RWPE2 (cell line): ENCODE results near the gene MCF2L.

Experiments
- ATAC-seq: fragments of 200-7000 bp; cut with Tn5 transposase; 3 replicates; pipeline ENCODE4 v1.9.1; 2021; ENCODE audit warnings: low read depth
- DNase-seq: peaks from one replicate; pipeline ENCODE4 v3.0.0-alpha.2; 2020; ENCODE audit warnings: low spot score
- H3K27ac ChIP-seq: fragments of 450-650 bp; 2 replicates; pipeline ENCODE4 v1.5.1; 2017; ENCODE audit warnings: mild to moderate bottlenecking; ENCODE audit not compliant: poor library complexity, severe bottlenecking
- H3K27me3 ChIP-seq: fragments of 250-450 bp; sonication (Bioruptor Pico); 2 replicates; pipeline ENCODE4 v1.5.1; 2021; ENCODE audit warnings: mild to moderate bottlenecking, moderate library complexity; ENCODE audit not compliant: insufficient read depth, poor library complexity, severe bottlenecking
- H3K36me3 ChIP-seq: fragments of 250-450 bp; sonication (Bioruptor Pico); 2 replicates; pipeline ENCODE4 v1.5.1; 2020; ENCODE audit warnings: low read depth, mild to moderate bottlenecking, moderate library complexity
- H3K4me1 ChIP-seq: fragments of 250-450 bp; sonication (Bioruptor Pico); 2 replicates; pipeline ENCODE4 v1.5.1; 2021; ENCODE audit warnings: mild to moderate bottlenecking, moderate library complexity; ENCODE audit not compliant: insufficient read depth, poor library complexity, severe bottlenecking
- H3K4me3 ChIP-seq: fragments of 250-450 bp; sonication (Bioruptor Pico); 2 replicates; pipeline ENCODE4 v1.5.1; 2021; ENCODE audit warnings: mild to moderate bottlenecking, moderate library complexity; ENCODE audit not compliant: severe bottlenecking
- H3K9me3 ChIP-seq: fragments of 250-450 bp; sonication (Bioruptor Pico); 2 replicates; pipeline ENCODE4 v1.5.1; 2021; ENCODE audit warnings: mild to moderate bottlenecking, moderate library complexity; ENCODE audit not compliant: severe bottlenecking
- CTCF ChIP-seq: fragments of 450-650 bp; IDR thresholded peaks from one replicate; pipeline ENCODE4 v1.5.1; 2017; ENCODE audit warnings: mild to moderate bottlenecking, moderate library complexity; ENCODE audit not compliant: poor library complexity, severe bottlenecking

Gene MCF2L

GRCh38 chr13:112930192-112930591, 38.8 kb upstream of the MCF2L start:
- no peak for TF ChIP-seq CTCF
- no peak for ATAC-seq
- H3K4me1 ChIP-seq, result no peaks in the 10 kb centered on the region

GRCh38 chr13:112931028-112931934, 37.7 kb upstream of the MCF2L start:
- no peak for DNase-seq
- ATAC-seq, result peak; percentile 85
- Histone ChIP-seq H3K27ac (no peak overlapping the region), H3K4me1 (no peaks in the 10 kb centered on the region), H3K27me3 (no peaks in the 10 kb centered on the region), H3K36me3 (no peaks in the 10 kb centered on the region), H3K4me3 (peak overlapping the region; percentile 6), H3K9me3 (no peaks in the 10 kb centered on the region)
- peak; percentile 65 for TF ChIP-seq CTCF

More at GRCh38 chr13:112930192-112930591, 38.8 kb upstream of the MCF2L start:
- H3K27me3 ChIP-seq, result no peaks in the 10 kb centered on the region
- no peaks in the 10 kb centered on the region for H3K36me3 ChIP-seq
- H3K9me3 ChIP-seq, result no peaks in the 10 kb centered on the region
- no peak overlapping the region for H3K27ac ChIP-seq
- no peak overlapping the region for H3K4me3 ChIP-seq
- DNase-seq, result no peak

GRCh38 chr13:112932971-112933370, 36.0 kb upstream of the MCF2L start:
- ATAC-seq, result no peak
- TF ChIP-seq CTCF, result no peak

GRCh38 chr13:112933649-112934048, 35.4 kb upstream of the MCF2L start:
- no peaks in the 10 kb centered on the region for H3K36me3 ChIP-seq
- TF ChIP-seq CTCF, result no peak
- no peaks in the 10 kb centered on the region for H3K9me3 ChIP-seq
- H3K4me3 ChIP-seq, result no peak overlapping the region
- H3K27me3 ChIP-seq, result no peaks in the 10 kb centered on the region
- no peaks in the 10 kb centered on the region for H3K4me1 ChIP-seq
- H3K27ac ChIP-seq, result no peak overlapping the region
- no peak for DNase-seq
- ATAC-seq, result no peak

More at GRCh38 chr13:112932971-112933370, 36.0 kb upstream of the MCF2L start:
- Histone ChIP-seq H3K4me1 (no peaks in the 10 kb centered on the region), H3K27ac (no peak overlapping the region), H3K36me3 (no peaks in the 10 kb centered on the region), H3K9me3 (no peaks in the 10 kb centered on the region), H3K4me3 (no peak overlapping the region), H3K27me3 (no peaks in the 10 kb centered on the region)
- no peak for DNase-seq

GRCh38 chr13:112934078-112934477, 34.9 kb upstream of the MCF2L start:
- Histone ChIP-seq H3K4me1 (no peaks in the 10 kb centered on the region), H3K27me3 (no peaks in the 10 kb centered on the region), H3K36me3 (no peaks in the 10 kb centered on the region), H3K27ac (no peak overlapping the region), H3K4me3 (no peak overlapping the region), H3K9me3 (no peaks in the 10 kb centered on the region)
- ATAC-seq, result no peak
- TF ChIP-seq CTCF, result no peak
- no peak for DNase-seq
